ENCODE measurements around the gene DCT. TPM values are rescaled to one million over a fixed set of nuclear protein-coding genes. Genes with fewer than 3 reads are reported as not detected.

DCT gene
- total and polyA plus RNA-seq, 2 of the 8 experiments (the other 6 are each of a cell fraction or from before 2014, with no cell fraction given) = 0.02 TPM; not detected in 1

GRCh38 chr13:94515911-94516310 lies 36.4 kb upstream of the DCT start:
- H4K91ac ChIP-seq (replicated peaks; ENCODE audit: insufficient read length, low read length) = no peak overlapping the region
- no peak overlapping the region for H3K9ac ChIP-seq (replicated peaks in 1 of 4; ENCODE audit: extremely low read depth in 1 of 4, low read depth in 3 of 4, low read length in 3 of 4)
- 92% methylated on average over 4 of the region's 4 CpGs; no CpG with 5 or more reads in 1 of the 2 experiments for WGBS, 2 experiments (ENCODE audit: extremely low coverage in 1 of 2, insufficient coverage in 1 of 2, insufficient read length in 1 of 2, insufficient replicate concordance in 2 of 2, low coverage in 1 of 2, low lambda C conversion rate in 2 of 2, missing lambda C conversion rate in 1 of 2)
- no peaks in the 10 kb centered on the region for H3K79me1 ChIP-seq (ENCODE audit: low read depth, low read length)
- no peak overlapping the region for H4K8ac ChIP-seq (ENCODE audit: extremely low read depth, insufficient read depth, low read length)
- H2BK20ac ChIP-seq (ENCODE audit: low read length) = no peak overlapping the region
- H3K23me2 ChIP-seq (ENCODE audit: low read depth, low read length) = no peaks in the 10 kb centered on the region
- H2AFZ ChIP-seq (ENCODE audit: low read length) = no peak overlapping the region
- H3K27ac ChIP-seq (ENCODE audit: low read depth, low read length) = no peak overlapping the region
- H3K36me3 ChIP-seq (ENCODE audit: control insufficient read depth in 2 of 4, insufficient read depth in 4 of 4, low read length in 3 of 4) = no peaks in the 10 kb centered on the region
- no peak overlapping the region for H2AK5ac ChIP-seq (ENCODE audit: low read depth, low read length)
- 0 out of 7 replicates have a peak, but pooled peaks cover 0 to 2% (median 0%) of the 10 kb centered on the region in 4 experiments for H3K4me1 ChIP-seq (replicated peaks in 1 of 4; ENCODE audit: control insufficient read depth in 3 of 4, insufficient read depth in 4 of 4, low read length in 3 of 4)
- H4K20me1 ChIP-seq (replicated peaks in 1 of 2; ENCODE audit: control insufficient read depth in 1 of 2, insufficient read depth in 2 of 2, low read length in 2 of 2) = no peaks in the 10 kb centered on the region
- H3K27me3 ChIP-seq (replicated peaks in 1 of 4; ENCODE audit: control insufficient read depth in 3 of 4, extremely low read depth in 1 of 4, insufficient read depth in 3 of 4, low read length in 3 of 4) = no peaks in the 10 kb centered on the region
- no peak overlapping the region for H3K4me3 ChIP-seq (ENCODE audit: extremely low read depth in 1 of 4, insufficient read depth in 2 of 4, low read depth in 3 of 4, low read length in 4 of 4)
- no peak overlapping the region for H2BK5ac ChIP-seq (ENCODE audit: low read depth, low read length)
- POLR2A ChIA-PET (ENCODE audit: partially characterized antibody) = no interaction called here
- no peaks in the 10 kb centered on the region for H3K79me2 ChIP-seq (ENCODE audit: control insufficient read depth in 1 of 2, insufficient read depth in 2 of 2, low read length in 2 of 2)
- H2BK120ac ChIP-seq (replicated peaks; ENCODE audit: low read depth, low read length) = no peak overlapping the region
- H3K14ac ChIP-seq (ENCODE audit: insufficient read length) = no peak overlapping the region
- TF ChIP-seq NANOG (IDR thresholded peaks at IDR 0.05; ENCODE audit: insufficient read depth, low read depth, low read length, poor library complexity, severe bottlenecking) = no peak
- no peak for TF ChIP-seq EGR1 (IDR thresholded peaks at IDR 0.05; ENCODE audit: borderline replicate concordance, low read depth, low read length)
- TF ChIP-seq KDM1A (IDR thresholded peaks at IDR 0.05; ENCODE audit: borderline replicate concordance, low read length) = no peak
- TF ChIP-seq CBX5 (IDR thresholded peaks at IDR 0.05; ENCODE audit: low read depth, low read length) = no peak
- no peak overlapping the region for H3K23ac ChIP-seq (ENCODE audit: insufficient read length)
- DNase-seq (ENCODE audit: low read depth in 1 of 2, low spot score in 2 of 2) (no peak), FAIRE-seq (no peak)
- no peak overlapping the region for H2BK15ac ChIP-seq (ENCODE audit: low read length)
- no peak overlapping the region for H3K18ac ChIP-seq (ENCODE audit: extremely low read depth, low read length)
- 0 out of 4 replicates have a peak, but pooled peaks cover 0 to 3% of the 10 kb centered on the region in 2 experiments for H3K9me3 ChIP-seq (ENCODE audit: insufficient read depth in 2 of 2, low read depth in 1 of 2, low read length in 1 of 2)
- H3K56ac ChIP-seq (replicated peaks; ENCODE audit: insufficient read length, low read depth, low read length) = no peak overlapping the region
- no peak overlapping the region for H3K4me2 ChIP-seq (ENCODE audit: insufficient read depth in 1 of 2, low read depth in 2 of 2, low read length in 2 of 2)
- H2BK12ac ChIP-seq (ENCODE audit: low read depth, low read length) = no peak overlapping the region
- CTCF ChIA-PET (ENCODE audit: partially characterized antibody) = interaction anchor here (1.6 kb wide), 1 partner anchor 104 kb away, joined by 5 read pairs; no protein-coding TSS in a partner anchor
- no peak overlapping the region for H4K5ac ChIP-seq (ENCODE audit: insufficient read length, low read depth, low read length)
- H3K4ac ChIP-seq (replicated peaks; ENCODE audit: insufficient read length, low read depth, low read length) = no peak overlapping the region

Measured in H1 (cell line).